GM19452 (cell line): ENCODE results near the gene ASF1A.

ENCODE experiments used
- ATAC-seq: cut with Tn5 transposase; IDR thresholded peaks from one replicate; pipeline ENCODE4 v1.9.1; 2021; ENCODE audit not compliant: unreplicated experiment

Gene ASF1A

GRCh38 chr6:118881440-118882313, 12.3 kb upstream of the ASF1A start:
- ATAC-seq: peak; percentile 83

DNA sequence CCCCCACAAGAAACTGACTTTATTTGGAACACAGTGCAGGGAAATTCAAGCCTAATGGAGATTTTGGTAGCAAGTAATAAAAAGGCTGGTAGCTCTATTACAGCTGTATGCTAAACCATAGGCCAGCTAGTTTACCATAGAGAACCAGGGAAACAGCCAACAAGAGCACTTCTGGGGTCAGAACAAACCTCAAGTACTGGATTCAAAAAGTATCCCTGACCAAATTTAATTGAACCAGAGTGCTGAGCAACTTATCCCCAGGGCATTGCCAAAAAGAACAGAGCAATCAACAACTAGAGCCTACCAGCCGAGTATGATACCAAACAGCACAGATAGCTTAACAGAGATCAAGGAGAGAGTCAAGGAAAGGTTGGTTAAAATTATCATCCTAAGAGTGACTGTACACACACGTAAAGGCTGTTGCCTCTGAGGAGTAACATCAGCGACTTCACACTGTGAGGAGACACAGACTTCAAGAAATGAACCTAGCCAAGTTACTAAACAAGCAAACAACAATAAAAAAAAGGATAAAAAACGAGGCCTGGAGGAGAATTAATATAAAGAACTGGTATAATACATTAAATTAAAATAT, 11.5 kb upstream of the ASF1A start:
- no peak for ATAC-seq

DNA sequence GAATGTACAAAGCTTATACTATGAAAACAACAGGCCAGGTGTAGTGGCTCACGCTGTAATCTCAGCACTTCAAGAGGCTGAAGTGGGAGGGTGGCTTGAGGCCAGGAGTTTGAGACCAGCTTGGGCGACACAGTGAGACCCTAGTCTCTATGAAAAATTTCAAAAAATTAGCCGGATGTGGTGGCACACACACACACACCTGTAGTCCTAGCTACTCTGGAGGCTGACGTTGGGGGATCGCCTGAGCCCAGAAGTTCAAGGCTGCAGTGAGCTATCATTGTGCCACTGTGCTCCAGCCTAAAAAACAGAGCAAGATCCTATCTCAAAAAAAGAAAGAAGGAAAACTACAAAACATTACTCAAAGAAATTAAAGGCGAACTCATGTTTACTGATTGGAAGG, 7.3 kb upstream of the ASF1A start:
- no peak for ATAC-seq

DNA sequence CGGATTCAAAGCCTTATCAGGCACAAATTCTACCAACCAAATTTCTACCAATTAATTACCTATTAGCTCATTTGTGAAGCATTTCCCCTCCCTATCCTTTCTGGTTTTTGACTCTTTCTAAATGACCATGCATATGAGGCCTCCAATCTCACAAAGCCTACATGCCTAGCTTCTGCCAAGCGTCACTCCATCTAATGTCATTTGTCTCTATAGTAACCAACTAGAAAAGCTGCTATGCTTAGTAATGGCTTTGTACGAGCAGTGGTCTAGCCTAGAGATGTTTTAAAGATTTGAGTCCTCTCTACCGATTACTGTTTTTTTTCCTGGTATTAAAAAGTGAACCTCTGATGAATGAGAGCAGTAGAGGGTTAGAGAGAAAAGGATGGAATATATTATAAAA, 4.8 kb upstream of the ASF1A start:
- no peak for ATAC-seq

DNA sequence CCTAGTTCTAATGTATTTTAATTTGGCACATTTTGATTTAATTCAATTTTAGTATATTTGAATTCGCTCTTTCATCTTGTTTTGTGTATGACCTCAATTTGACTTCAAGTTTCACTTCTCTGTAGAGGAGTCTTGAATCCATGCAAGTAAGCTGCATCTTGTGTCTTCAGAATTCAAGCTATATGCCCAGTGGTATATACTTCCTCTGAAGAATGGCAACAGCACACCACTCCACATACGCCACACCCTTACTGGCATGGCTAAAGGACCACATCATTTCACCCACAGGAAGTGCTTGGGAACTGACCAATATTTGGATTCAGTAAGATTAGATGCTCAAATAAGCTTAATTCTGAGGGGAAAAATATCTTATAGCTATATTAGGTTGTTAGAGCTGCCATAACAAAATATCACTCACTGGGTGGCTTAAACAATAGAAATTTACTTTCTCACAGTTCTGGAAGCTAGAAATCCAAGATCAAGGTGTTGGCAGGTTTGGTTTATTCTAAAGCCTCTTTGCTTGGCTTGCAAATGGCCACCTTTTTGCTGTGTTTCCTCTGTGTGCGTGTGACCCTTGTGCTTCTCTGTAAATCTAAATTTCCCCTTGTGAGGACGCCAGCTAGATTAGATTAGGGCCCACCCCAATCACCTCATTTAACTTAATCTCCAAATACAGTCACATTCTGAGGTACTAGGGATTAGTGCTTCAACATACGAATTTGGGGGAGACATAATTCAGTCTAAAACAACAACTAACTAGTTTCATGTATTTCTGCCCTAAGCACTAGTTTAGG, 2.8 kb upstream of the ASF1A start:
- ATAC-seq: no peak

DNA sequence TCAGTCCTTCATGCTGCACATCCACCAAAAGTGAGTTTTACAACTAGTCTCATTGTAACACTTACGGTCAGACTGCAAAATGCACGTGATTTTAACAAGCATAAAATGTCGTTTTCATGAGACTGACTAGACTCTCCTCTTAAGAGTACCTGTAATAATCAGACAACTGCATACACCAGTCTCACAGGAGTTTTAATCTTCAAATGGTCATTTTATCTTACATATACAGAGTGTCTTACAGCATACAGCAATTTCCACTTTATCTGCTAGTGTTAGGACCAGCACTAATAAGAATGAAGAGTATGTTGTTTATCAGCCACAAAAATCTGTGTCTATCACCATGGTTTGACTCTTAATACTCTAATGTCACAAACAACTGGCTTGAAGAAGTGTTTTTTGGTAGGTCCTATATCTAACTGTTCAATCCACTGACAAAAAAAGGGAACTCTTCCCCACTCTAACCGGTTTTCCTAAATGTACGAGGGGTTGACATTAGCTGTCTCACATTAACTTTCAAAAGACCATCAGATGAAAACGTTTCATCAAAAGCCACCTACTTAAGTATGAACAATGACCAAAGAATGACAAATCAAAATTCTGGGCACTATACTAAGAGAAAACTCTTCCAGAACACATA, 1.5 kb upstream of the ASF1A start:
- no peak for ATAC-seq

DNA sequence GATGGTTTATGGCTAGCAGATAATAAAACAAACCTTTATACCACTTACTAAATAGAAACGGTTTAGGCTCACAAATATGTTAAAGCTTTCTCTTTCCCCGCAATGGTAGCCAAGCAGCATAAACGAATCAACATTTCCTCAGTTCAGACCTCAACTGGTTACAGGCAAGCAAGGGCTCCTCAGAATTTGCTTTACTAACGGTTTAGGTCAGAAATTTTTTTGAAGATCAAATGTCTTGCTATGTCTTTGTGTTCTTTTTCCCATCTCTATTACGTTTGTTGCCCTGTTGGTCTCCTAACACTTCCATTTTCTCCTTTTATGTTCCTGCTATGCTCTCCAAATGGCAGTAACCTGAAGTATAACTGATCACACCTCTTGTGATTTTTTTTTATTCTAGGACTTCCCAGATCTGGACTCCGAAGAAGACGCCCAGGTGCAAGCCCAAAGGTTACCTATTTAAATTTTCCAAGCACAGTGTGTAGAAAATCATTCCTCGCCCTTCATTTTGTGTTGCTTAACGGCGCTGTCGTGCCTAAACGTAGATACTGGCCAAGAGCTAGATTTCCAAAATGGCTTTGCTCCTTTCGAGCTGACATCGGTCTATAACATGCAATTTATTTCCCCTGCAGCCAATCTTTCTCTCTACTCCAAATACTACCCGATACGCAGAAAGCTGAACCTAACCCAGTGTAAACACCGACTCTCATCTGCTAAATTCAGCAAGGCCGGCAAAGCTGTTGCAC, 717 bp upstream of the ASF1A start:
- ATAC-seq: peak; percentile 17

DNA sequence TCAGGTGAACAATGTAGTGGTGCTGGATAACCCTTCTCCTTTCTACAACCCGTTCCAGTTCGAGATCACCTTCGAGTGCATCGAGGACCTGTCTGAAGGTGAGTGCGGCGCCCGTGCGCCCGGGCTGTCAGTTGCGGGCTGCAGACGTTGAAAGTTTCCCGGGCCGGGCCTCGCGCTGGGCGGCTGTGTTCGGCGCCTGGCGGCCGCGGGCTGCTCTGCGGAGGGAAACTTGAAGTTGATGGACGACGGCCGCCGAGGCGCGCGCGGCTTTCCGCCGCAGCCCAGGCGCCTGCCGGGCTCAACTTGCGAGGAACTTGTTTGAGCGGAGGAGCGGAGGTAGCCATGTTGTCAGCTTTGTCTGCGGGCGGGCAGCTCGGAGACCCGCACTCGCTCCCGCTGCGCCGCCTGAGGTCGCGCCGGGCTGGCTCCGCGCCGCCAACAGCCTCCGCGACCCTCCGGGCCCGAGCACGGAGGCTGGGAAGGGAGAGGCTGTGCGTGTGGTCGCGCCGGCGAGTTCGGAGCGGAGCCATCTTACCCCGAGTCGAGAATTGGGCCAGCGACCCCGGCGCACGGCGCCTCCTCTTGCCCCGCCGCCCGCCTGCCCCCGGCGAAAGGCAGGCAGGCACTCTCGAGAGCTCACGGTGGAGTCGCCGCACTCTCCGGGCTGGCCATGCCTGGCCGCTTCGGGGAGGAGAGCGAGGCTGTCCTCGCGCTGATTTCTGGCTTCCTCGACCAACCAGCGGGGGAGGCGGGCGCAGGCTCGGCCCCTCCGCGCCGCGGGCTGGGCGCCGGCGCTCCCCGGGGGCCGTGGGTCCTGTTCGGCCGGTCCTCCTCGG, 691 bp downstream of the ASF1A start:
- peak; percentile 39 for ATAC-seq

DNA sequence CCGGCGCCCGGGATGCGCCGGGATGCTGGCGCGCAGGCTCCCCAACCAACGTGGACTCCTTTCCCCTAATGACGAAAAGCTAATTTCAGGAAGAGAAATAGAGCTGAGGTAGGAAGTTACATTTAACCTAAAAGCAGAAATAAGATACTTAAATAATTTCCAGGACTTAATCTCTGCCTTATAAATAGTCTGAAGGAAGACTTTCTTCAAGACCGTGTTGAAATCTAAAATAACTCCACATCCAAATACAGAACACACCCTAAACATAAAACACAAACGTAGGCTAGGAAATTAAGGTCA, 1.3 kb downstream of the ASF1A start:
- ATAC-seq: no peak

DNA sequence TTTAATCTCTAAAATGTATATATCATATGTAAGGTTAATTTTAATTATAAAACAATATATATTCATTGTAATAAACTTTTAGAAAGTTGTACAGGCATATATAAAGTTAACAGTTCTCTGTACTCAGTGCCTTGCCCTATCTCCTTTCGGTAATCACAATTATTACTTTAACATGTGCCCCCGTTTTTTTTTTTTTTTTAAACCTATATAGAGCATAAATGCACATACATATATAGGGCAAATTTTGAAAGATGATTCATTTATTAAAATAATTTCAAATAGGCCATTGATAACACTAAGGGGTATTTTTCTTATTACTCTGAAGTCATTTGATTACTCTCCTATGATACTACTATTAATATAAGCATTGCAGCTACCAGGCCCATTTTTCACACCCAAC, 1.9 kb downstream of the ASF1A start:
- no peak for ATAC-seq

DNA sequence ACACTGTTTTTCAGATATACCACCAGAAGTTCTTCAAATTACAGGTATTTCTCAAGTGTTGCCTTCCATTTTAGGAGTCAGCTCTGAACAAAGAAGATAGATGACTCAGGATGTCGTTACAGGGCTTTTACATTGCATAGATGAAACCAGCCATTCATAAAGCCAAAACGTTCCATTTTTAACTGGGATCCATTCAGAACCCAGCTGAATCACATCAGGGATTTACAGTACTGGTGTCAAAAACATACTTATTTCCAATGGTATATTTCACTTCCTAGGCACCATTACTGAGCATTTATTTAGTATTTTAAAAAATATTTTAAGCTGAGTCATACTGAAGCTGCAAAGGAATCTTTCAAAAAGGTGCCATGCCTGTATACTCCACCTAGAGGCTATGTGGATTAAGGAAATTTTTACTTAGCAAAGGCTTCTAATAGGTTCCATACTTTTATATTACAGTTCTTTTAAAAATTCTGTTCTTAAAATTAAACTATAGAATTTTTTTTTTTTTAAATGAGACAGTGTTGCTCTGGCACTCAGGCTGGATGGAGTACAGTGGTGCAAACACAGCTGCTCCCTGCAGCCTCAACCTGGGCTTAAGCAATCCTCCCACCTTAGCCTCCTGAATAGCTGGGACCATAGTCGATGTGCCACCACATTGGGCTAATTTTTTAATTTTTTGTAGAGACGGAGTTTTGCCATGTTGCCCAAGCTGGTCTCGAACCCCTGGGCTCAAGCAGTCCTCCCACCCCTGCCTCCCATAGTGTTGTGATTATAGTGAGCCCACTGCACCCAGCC, 2.6 kb downstream of the ASF1A start:
- no peak for ATAC-seq

DNA sequence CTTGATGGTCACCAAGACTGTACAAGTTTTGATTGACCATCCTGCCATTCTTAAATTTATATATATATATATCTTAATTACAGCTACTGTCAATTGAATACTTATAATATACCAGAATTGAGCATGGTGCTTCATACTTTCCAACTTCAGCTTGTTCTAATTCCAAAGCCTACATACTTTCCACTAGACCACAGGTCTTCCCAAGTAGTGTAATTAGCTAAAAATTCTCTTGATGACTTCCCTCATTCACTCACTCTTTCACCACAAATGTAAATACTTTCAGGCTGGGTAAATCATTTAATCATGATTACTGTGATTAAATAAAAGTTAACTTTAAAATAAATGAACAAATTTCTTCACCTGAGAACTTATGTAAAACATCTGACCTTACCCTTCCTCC, 3.4 kb downstream of the ASF1A start:
- no peak for ATAC-seq

DNA sequence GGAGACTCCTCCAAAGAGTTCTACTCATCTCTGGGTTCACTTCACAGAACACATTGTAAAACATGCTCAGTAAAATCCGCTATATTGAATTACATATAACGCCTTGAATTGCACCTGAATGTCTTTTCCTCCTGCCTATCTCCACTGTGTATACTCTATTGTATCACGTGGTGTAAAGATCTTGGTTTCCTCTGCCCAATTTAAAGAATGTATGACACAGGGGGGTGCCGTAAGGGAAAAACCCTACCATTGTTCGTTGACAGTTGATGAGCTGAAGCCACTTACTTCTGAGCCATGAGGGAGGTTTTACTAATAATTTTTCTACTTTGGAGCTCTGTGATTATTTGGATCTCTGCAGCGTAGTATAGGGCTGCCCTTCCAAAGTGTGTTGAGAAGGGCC, 6.0 kb downstream of the ASF1A start:
- no peak for ATAC-seq

DNA sequence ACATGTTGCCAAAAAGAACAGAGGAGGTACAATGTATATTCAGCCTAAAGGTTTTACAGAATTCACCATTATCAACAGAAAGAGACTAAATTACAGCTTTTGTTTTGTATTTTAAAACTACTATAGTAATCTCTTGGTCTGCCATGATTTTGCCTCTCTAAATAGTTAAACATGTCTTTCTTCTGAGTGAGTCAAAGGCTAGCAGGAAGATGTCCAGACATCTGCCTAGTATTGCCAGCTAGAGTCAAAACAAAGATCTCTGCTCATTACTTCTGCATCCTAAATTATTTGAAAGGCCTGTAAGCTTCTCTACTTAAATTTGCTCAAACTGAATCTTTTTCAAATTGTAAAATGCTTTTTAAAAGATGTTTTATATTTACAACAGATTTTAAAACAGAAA, 8.8 kb downstream of the ASF1A start:
- ATAC-seq: no peak

DNA sequence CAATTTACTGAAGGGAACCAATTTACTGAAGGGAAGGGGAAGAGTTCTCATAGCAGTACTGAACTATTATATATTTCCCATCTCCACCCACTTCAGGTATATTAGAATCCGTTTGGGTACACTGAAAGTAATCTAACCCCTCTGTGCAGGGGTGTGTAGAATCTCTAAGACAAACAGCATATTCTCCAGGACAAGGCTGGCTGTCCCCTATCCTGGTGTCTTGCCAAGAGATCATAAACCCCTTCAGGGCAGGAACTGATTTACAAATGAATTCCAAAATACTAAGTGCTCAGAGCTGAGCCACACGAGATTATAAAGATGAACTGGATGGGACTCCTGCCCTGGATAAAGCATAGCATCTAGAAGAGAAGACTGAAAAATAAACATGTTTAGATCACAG, 9.2 kb downstream of the ASF1A start:
- ATAC-seq: no peak

DNA sequence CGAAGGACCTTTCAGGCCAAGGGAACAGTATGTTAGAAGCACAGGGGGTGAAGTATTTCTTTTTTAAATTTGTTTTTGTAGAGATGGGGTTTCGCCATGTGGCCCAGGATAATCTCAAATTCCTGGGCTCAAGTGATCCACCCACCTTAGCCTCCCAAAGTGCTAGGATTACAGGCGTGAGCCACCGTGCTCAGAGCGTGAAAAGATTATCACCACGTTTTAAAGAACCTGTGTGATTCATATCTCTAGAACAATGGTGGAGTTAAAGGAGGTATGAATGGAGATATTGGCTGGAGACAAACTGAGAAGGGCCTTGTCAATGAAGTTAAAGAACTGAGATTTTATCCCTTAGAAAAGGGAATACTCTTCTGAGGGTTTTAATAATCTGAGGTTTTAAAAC, 9.7 kb downstream of the ASF1A start:
- ATAC-seq: no peak

GRCh38 chr6:118905084-118905483, 11.1 kb downstream of the ASF1A start:
- ATAC-seq: no peak

DNA sequence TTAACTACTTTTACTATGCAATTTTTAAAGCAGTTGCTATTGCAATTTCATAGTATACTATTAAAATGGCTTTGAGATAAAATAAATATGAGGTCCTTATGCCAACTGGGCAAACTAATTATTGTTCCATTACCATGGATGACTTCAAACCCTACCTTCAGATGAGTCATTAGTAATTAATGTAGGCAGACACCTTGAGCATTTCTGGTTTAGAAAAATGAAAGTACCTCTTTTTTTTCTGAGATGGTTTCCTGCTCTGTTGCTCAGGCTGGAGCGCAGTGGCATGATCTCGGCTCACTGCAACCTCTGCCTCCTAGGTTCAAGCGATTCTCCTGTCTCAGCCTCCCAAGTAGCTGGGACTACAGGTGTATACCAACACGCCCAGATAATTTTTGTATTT, 11.9 kb downstream of the ASF1A start:
- no peak for ATAC-seq

DNA sequence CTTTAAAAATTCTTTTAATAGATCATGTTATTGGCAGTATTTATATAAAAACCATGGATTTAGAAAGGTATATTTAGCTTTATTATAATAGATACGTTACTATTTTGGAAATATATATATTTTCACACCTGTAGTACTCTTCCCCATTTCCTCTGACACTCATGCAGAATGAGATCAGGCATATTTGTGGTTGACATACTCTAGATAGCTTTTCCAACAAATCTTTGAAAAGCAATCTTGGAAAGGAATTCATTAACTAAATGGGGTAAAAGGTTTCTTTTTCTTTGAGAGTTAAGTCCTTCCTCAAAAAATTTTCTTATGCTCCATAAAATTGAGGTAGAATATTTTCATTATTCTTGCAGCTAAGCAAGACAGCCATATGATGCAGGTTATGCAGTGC, 14.5 kb downstream of the ASF1A start:
- ATAC-seq: no peak
